ENCODE measurements around the gene AMER3. TPM values are rescaled to one million over a fixed set of nuclear protein-coding genes. Genes with fewer than 3 reads are reported as not detected.
"Not testable (repeated sequence)": the region's sequence is repeated elsewhere in the genome, so short reads cannot be mapped to it uniquely, and the experiment has no call there.

The AMER3 gene
- polyA plus RNA-seq, 1 donor, result 1.3 TPM

DNA sequence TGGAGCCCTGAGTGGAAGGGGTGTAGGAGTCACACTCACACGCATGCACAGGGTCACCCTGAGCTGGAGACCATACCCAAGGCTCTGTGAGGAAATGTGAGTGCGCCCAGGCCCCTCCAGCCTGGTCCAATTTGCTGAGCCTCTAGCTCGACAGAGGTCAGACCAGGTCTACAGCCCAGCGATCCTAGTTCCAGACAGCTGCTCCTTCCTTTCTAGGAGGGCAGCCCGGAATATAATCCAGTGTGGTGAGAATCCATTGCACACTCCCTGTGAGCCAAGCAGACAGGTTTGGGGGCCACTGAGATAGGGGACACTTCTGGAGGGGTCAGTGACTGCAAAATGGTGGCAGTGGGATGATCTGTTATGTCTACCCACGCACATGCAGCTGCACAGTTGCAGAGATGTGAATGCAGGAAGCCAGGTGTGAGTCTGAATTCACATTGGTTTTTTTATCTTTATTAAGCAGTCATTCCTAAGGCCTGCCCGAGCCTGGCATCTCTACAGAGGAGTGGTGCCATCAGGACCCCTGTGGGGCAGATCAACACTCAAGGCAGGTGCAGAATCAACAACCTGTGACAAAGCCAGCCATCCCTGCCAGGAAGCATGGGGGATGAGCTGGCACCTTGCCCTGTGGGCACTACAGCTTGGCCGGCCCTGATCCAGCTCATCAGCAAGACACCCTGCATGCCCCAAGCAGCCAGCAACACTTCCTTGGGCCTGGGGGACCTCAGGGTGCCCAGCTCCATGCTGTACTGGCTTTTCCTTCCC lies 26.6 kb upstream of the AMER3 start, which contains the start of gene GPR148:
TSS of gene GPR148 (plus strand) at position 522 of the 768 bp plus-strand sequence. CDS start at position 604, 82 bp downstream.
- no peaks in the 10 kb centered on the region for H3K9me3 ChIP-seq (ENCODE audit: control insufficient read depth, low read depth, low read length)
- no peak for DNase-seq
- WGBS (ENCODE audit: insufficient coverage, low lambda C conversion rate), result no CpG with 5 or more reads among the region's 8 CpGs
- H3K4me3 ChIP-seq (ENCODE audit: low read length), result no peak within 1 kb of the TSS
- H3K27me3 ChIP-seq (ENCODE audit: control insufficient read depth, insufficient read depth, low read length), result peaks cover 41% of the 10 kb centered on the region
- peaks cover 8% of the 10 kb centered on the region for H3K4me1 ChIP-seq (ENCODE audit: control insufficient read depth, insufficient read depth, low read length)
- H3K27ac ChIP-seq (ENCODE audit: low read length), result peak within 1 kb of the TSS; percentile 31
- no peaks in the 10 kb centered on the region for H3K36me3 ChIP-seq (ENCODE audit: control insufficient read depth, insufficient read depth, low read length)

GRCh38 chr2:130729322-130730299 lies 25.7 kb upstream of the AMER3 start:
- WGBS (ENCODE audit: insufficient coverage, low lambda C conversion rate), result no CpG with 5 or more reads among the region's 17 CpGs
- Histone ChIP-seq H3K4me3 (ENCODE audit: low read length) (no peak overlapping the region), H3K27me3 (ENCODE audit: control insufficient read depth, insufficient read depth, low read length) (peaks cover 39% of the 10 kb centered on the region), H3K9me3 (ENCODE audit: control insufficient read depth, low read depth, low read length) (no peaks in the 10 kb centered on the region), H3K27ac (ENCODE audit: low read length) (no peak overlapping the region), H3K36me3 (ENCODE audit: control insufficient read depth, insufficient read depth, low read length) (no peaks in the 10 kb centered on the region), H3K4me1 (ENCODE audit: control insufficient read depth, insufficient read depth, low read length) (peaks cover 8% of the 10 kb centered on the region)
- DNase-seq, result no peak

GRCh38 chr2:130732257-130732656 lies 23.1 kb upstream of the AMER3 start:
- H3K4me3 ChIP-seq (ENCODE audit: low read length); DNase-seq; H3K27ac ChIP-seq (ENCODE audit: low read length); H3K36me3 ChIP-seq (ENCODE audit: control insufficient read depth, insufficient read depth, low read length); H3K9me3 ChIP-seq (ENCODE audit: control insufficient read depth, low read depth, low read length); H3K4me1 ChIP-seq (ENCODE audit: control insufficient read depth, insufficient read depth, low read length): not testable (repeated sequence)
- no CpG with 5 or more reads among the region's 11 CpGs for WGBS (ENCODE audit: insufficient coverage, low lambda C conversion rate)
- H3K27me3 ChIP-seq (ENCODE audit: control insufficient read depth, insufficient read depth, low read length), result peaks cover 23% of the 10 kb centered on the region

GRCh38 chr2:130735200-130735599 lies 20.1 kb upstream of the AMER3 start:
- no peaks in the 10 kb centered on the region for H3K4me1 ChIP-seq (ENCODE audit: control insufficient read depth, insufficient read depth, low read length)
- no peaks in the 10 kb centered on the region for H3K36me3 ChIP-seq (ENCODE audit: control insufficient read depth, insufficient read depth, low read length)
- no peak for DNase-seq
- no peaks in the 10 kb centered on the region for H3K9me3 ChIP-seq (ENCODE audit: control insufficient read depth, low read depth, low read length)
- no peaks in the 10 kb centered on the region for H3K27me3 ChIP-seq (ENCODE audit: control insufficient read depth, insufficient read depth, low read length)
- H3K27ac ChIP-seq (ENCODE audit: low read length), result no peak overlapping the region
- H3K4me3 ChIP-seq (ENCODE audit: low read length), result no peak overlapping the region
- WGBS (ENCODE audit: insufficient coverage, low lambda C conversion rate), result 94% methylated on average over 2 of the region's 3 CpGs

DNA sequence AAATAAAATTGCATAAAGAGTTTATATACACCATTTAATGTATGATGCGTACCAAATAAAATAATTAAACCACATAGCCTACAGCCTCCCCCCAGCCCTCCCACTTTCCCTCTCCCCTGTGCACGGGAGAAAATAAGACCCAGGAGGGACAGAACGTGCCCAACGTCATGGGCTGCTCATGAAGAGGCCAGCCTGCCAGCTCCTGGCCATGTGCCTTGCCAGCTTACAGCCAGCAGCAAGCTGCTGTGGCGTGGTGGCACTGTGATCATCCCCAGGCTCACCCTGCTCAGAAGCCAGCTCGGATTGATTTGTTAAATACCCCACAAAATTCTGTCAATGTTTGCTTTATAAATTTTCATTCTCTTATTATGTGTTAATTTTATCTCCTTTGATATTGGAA lies 18.9 kb upstream of the AMER3 start:
- H3K27ac ChIP-seq (ENCODE audit: low read length), result no peak overlapping the region
- no peaks in the 10 kb centered on the region for H3K27me3 ChIP-seq (ENCODE audit: control insufficient read depth, insufficient read depth, low read length)
- no peak for DNase-seq
- no peaks in the 10 kb centered on the region for H3K4me1 ChIP-seq (ENCODE audit: control insufficient read depth, insufficient read depth, low read length)
- H3K36me3 ChIP-seq (ENCODE audit: control insufficient read depth, insufficient read depth, low read length), result no peaks in the 10 kb centered on the region
- no peak overlapping the region for H3K4me3 ChIP-seq (ENCODE audit: low read length)
- 100% methylated on average over 1 of the region's 6 CpGs for WGBS (ENCODE audit: insufficient coverage, low lambda C conversion rate)
- no peaks in the 10 kb centered on the region for H3K9me3 ChIP-seq (ENCODE audit: control insufficient read depth, low read depth, low read length)

DNA sequence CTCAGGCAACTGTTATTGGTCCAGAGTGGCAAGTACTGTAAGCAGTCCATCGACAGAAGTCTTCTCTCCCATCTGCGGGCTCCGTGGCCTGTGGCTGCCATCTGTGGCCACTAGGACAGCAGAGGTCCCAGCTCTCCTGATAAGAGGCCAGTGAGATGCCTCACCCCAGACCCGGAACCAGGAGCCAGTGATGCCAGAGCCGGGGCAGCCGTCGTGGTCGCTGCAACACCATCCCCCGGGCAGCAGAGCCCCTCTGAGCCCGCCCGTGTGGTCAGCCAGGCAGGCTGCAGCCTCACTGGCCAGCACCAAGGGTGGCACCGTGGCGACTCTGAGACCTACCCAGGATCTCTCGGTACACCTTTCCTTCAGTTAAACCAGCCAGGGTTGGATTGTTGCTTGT lies 17.7 kb upstream of the AMER3 start:
- no peak overlapping the region for H3K27ac ChIP-seq (ENCODE audit: low read length)
- H3K27me3 ChIP-seq (ENCODE audit: control insufficient read depth, insufficient read depth, low read length), result no peaks in the 10 kb centered on the region
- H3K36me3 ChIP-seq (ENCODE audit: control insufficient read depth, insufficient read depth, low read length), result no peaks in the 10 kb centered on the region
- no peak overlapping the region for H3K4me3 ChIP-seq (ENCODE audit: low read length)
- H3K9me3 ChIP-seq (ENCODE audit: control insufficient read depth, low read depth, low read length), result no peaks in the 10 kb centered on the region
- no peaks in the 10 kb centered on the region for H3K4me1 ChIP-seq (ENCODE audit: control insufficient read depth, insufficient read depth, low read length)
- no CpG with 5 or more reads among the region's 14 CpGs for whole genome bisulfite sequencing (ENCODE audit: insufficient coverage, low lambda C conversion rate)
- DNase-seq, result no peak

- Histone ChIP-seq H3K27me3 (ENCODE audit: control insufficient read depth, insufficient read depth, low read length) (no peaks in the 10 kb centered on the region), H3K27ac (ENCODE audit: low read length) (no peak overlapping the region), H3K36me3 (ENCODE audit: control insufficient read depth, insufficient read depth, low read length) (no peaks in the 10 kb centered on the region), H3K4me1 (ENCODE audit: control insufficient read depth, insufficient read depth, low read length) (no peaks in the 10 kb centered on the region), H3K4me3 (ENCODE audit: low read length) (no peak overlapping the region), H3K9me3 (ENCODE audit: control insufficient read depth, low read depth, low read length) (peaks cover 8% of the 10 kb centered on the region)
- DNase-seq, result no peak
- whole genome bisulfite sequencing (ENCODE audit: insufficient coverage, low lambda C conversion rate), result no CpG with 5 or more reads among the region's 12 CpGs
Observed at GRCh38 chr2:130740671-130741070, 14.7 kb upstream of the AMER3 start.

GRCh38 chr2:130743278-130743677 lies 12.1 kb upstream of the AMER3 start:
- no peaks in the 10 kb centered on the region for H3K27me3 ChIP-seq (ENCODE audit: control insufficient read depth, insufficient read depth, low read length)
- no peak overlapping the region for H3K4me3 ChIP-seq (ENCODE audit: low read length)
- no peaks in the 10 kb centered on the region for H3K36me3 ChIP-seq (ENCODE audit: control insufficient read depth, insufficient read depth, low read length)
- H3K9me3 ChIP-seq (ENCODE audit: control insufficient read depth, low read depth, low read length), result peaks cover 8% of the 10 kb centered on the region
- no peak for DNase-seq
- no peak overlapping the region for H3K27ac ChIP-seq (ENCODE audit: low read length)
- H3K4me1 ChIP-seq (ENCODE audit: control insufficient read depth, insufficient read depth, low read length), result no peaks in the 10 kb centered on the region
- WGBS (ENCODE audit: insufficient coverage, low lambda C conversion rate), result no CpG with 5 or more reads among the region's 8 CpGs

DNA sequence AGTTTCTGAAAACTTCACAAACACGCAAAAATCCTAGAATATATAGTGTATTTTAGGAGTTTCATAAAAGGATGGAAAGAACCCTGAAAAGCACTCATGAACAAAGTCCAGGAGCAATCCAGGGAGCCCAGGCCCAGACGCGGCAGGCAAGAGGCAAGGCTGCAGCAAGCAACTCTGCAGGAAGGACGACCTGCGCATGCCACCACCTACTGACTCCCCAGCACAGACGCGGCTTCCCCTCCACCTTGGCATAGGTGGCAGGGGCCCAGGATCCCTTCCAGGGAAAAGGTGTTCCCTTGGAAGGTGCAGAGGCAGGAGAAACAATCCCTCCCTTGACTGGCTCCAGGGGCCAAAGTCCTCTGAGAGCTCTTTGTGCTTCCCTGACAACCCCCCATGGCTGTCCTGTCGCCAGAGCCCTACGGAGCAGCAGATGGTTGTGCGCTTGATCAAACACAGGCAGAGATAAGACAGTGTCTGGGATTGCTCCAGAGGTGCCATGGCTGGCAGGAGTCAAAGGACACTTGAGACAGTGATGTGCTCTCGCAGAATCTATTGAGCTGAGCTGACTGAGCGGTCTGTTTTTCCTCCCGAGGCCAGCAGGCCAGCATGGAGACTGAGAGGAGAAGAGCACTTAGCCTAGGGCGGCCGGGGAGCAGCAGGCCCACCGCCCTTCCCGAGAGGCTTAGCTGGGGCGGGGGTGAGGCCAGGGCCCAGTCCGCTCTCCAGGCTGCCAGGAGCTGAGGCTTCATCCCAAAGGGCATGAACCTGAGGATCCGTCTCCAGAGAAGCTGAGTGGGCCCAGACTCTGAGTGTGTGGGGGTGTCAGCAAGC lies 10.8 kb upstream of the AMER3 start:
- WGBS (ENCODE audit: insufficient coverage, low lambda C conversion rate), result no CpG with 5 or more reads among the region's 20 CpGs
- Histone ChIP-seq H3K9me3 (ENCODE audit: control insufficient read depth, low read depth, low read length) (peaks cover 8% of the 10 kb centered on the region), H3K4me3 (ENCODE audit: low read length) (no peak overlapping the region), H3K36me3 (ENCODE audit: control insufficient read depth, insufficient read depth, low read length) (no peaks in the 10 kb centered on the region), H3K27me3 (ENCODE audit: control insufficient read depth, insufficient read depth, low read length) (no peaks in the 10 kb centered on the region), H3K27ac (ENCODE audit: low read length) (no peak overlapping the region), H3K4me1 (ENCODE audit: control insufficient read depth, insufficient read depth, low read length) (no peaks in the 10 kb centered on the region)
- DNase-seq, result peak; percentile 44 to 68

DNA sequence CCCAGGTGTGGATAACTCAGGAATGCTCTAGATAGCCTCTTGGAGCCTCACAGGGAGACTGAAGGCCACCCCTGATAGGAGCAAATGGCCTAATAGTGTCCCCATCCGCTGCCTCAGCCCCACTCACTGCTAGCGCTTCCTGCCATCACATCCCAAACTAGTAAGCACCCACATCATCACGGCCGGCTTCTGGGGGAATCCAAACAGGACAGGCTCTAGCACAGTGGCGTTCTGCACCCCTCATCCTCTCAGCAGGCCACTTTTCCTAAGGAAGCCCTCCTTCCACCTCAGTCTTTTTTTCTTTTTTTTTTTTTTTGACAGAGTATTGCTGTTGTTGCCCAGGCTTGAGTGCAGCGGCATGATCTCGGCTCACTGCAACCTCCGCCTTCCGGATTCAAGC lies 6.3 kb upstream of the AMER3 start:
- Histone ChIP-seq H3K27ac (ENCODE audit: low read length) (no peak overlapping the region), H3K4me1 (ENCODE audit: control insufficient read depth, insufficient read depth, low read length) (no peaks in the 10 kb centered on the region), H3K4me3 (ENCODE audit: low read length) (no peak overlapping the region), H3K27me3 (ENCODE audit: control insufficient read depth, insufficient read depth, low read length) (peaks cover 3% of the 10 kb centered on the region), H3K36me3 (ENCODE audit: control insufficient read depth, insufficient read depth, low read length) (no peaks in the 10 kb centered on the region), H3K9me3 (ENCODE audit: control insufficient read depth, low read depth, low read length) (peaks cover 8% of the 10 kb centered on the region)
- no peak for DNase-seq
- WGBS (ENCODE audit: insufficient coverage, low lambda C conversion rate), result no CpG with 5 or more reads among the region's 9 CpGs

Data from large intestine (tissue), 3 donors.